IMR-90 (cell line): ENCODE measurements around the gene LRRK2. TPM values are rescaled to one million over a fixed set of nuclear protein-coding genes. Genes with fewer than 3 reads are reported as not detected.

Experiments used
- ATAC-seq: fragments of 200-7000 bp; cut with Tn5 transposase; 2 replicates; pipeline ENCODE4 v1.9.1; 2020; ENCODE audit warnings: low read depth, mild to moderate bottlenecking, moderate library complexity
- BruUV-seq: library from RNA; stranded (reverse); fragments of 400-500 nt; replicated peaks from 2 replicates; lab custom pipeline; 2021; lab: Mats Ljungman, UMichigan
- CTCF ChIA-PET: fragments of 300-600 bp; formaldehyde crosslinking; extraction: SDS; loops from one replicate; lab custom pipeline; 2021; ENCODE audit warnings: antibody characterized with exemption; lab: Yijun Ruan, JAX
- POLR2A ChIA-PET: fragments of 300-600 bp; sonication (Branson Sonifier 250); formaldehyde crosslinking; loops from one replicate; lab custom pipeline; 2022; ENCODE audit warnings: antibody characterized with exemption; ENCODE audit not compliant: unreplicated experiment; lab: Charles Lee
- DNase-seq: peaks from one replicate; pipeline ENCODE4 v3.0.0; 2013
- H2AFZ ChIP-seq: replicated peaks from 2 replicates; pipeline ENCODE3; 2013; ENCODE audit warnings: low read length, mild to moderate bottlenecking; ENCODE audit not compliant: poor library complexity
- H2AK5ac ChIP-seq: 2 replicates; pipeline ENCODE4 v1.6.1; 2013; ENCODE audit warnings: low read depth, low read length, inconsistent platforms
- H2AK9ac ChIP-seq: replicated peaks from 2 replicates; pipeline ENCODE3; 2013; ENCODE audit warnings: mild to moderate bottlenecking, low read depth, low read length, moderate library complexity; ENCODE audit not compliant: poor library complexity
- H2BK120ac ChIP-seq: 2 replicates; pipeline ENCODE4 v1.6.1; 2013; ENCODE audit warnings: low read depth, low read length, inconsistent platforms
- H2BK15ac ChIP-seq: 3 replicates; pipeline ENCODE4 v1.6.1; 2013; ENCODE audit warnings: low read depth, low read length, inconsistent platforms
- H2BK20ac ChIP-seq: 2 replicates; pipeline ENCODE4 v1.6.1; 2013; ENCODE audit warnings: low read depth, mild to moderate bottlenecking, inconsistent platforms, low read length, moderate library complexity
- H2BK5ac ChIP-seq: 2 replicates; pipeline ENCODE4 v1.6.1; 2013; ENCODE audit warnings: mild to moderate bottlenecking, low read depth, low read length, inconsistent platforms; ENCODE audit not compliant: poor library complexity, severe bottlenecking
- H3K14ac ChIP-seq: replicated peaks from 2 replicates; pipeline ENCODE4 v1.6.1; 2013; ENCODE audit warnings: low read depth, low read length, inconsistent platforms
- H3K18ac ChIP-seq: 2 replicates; pipeline ENCODE4 v1.6.1; 2013; ENCODE audit warnings: low read depth, low read length, control low read depth
- H3K23ac ChIP-seq: 2 replicates; pipeline ENCODE4 v1.6.1; 2013; ENCODE audit warnings: low read depth, low read length, inconsistent platforms
- H3K27ac ChIP-seq: 2 replicates; pipeline ENCODE4 v1.5.1; 2013; ENCODE audit warnings: mild to moderate bottlenecking, control low read depth, low read length; ENCODE audit not compliant: insufficient read depth
- H3K27me3 ChIP-seq: 2 replicates; pipeline ENCODE4 v1.6.1; 2013; ENCODE audit warnings: low read length; ENCODE audit not compliant: control insufficient read depth, insufficient read depth
- H3K36me3 ChIP-seq: 2 replicates; pipeline ENCODE4 v1.6.1; 2013; ENCODE audit warnings: low read length, mixed read lengths; ENCODE audit not compliant: control insufficient read depth, insufficient read depth
- H3K4ac ChIP-seq: 2 replicates; pipeline ENCODE4 v1.6.1; 2013; ENCODE audit warnings: low read depth, low read length, inconsistent platforms
- H3K4me1 ChIP-seq: 2 replicates; pipeline ENCODE4 v1.6.1; 2013; ENCODE audit warnings: low read length, mixed read lengths; ENCODE audit not compliant: control insufficient read depth, insufficient read depth
- H3K4me2 ChIP-seq: 2 replicates; pipeline ENCODE4 v1.6.1; 2013; ENCODE audit warnings: low read depth, mild to moderate bottlenecking, control low read depth, low read length, moderate library complexity
- H3K4me3 ChIP-seq: 2 replicates; pipeline ENCODE4 v1.5.1; 2013; ENCODE audit warnings: low read depth, mild to moderate bottlenecking, control low read depth, low read length, moderate library complexity; ENCODE audit not compliant: insufficient read depth
- H3K56ac ChIP-seq: 2 replicates; pipeline ENCODE4 v1.6.1; 2013; ENCODE audit warnings: low read length, inconsistent platforms; ENCODE audit not compliant: insufficient read depth; ENCODE audit errors: extremely low read depth
- H3K79me1 ChIP-seq, 2 experiments: 2 replicates each; pipeline ENCODE4 v1.6.1; 2013; ENCODE audit warnings: low read length in 2 of 2, inconsistent platforms in 1 of 2, low read depth in 1 of 2
- H3K9ac ChIP-seq: 2 replicates; pipeline ENCODE4 v1.6.1; 2013; ENCODE audit warnings: low read depth, low read length, control low read depth
- H3K9me1 ChIP-seq: 2 replicates; pipeline ENCODE4 v1.6.1; 2013; ENCODE audit warnings: low read length, inconsistent platforms; ENCODE audit not compliant: insufficient read depth
- H3K9me3 ChIP-seq: 2 replicates; pipeline ENCODE4 v1.6.1; 2013; ENCODE audit warnings: low read length; ENCODE audit not compliant: control insufficient read depth, insufficient read depth
- H4K20me1 ChIP-seq: 2 replicates; pipeline ENCODE4 v1.6.1; 2013; ENCODE audit warnings: low read length, inconsistent platforms; ENCODE audit not compliant: insufficient read depth
- H4K5ac ChIP-seq: 2 replicates; pipeline ENCODE4 v1.6.1; 2013; ENCODE audit warnings: mild to moderate bottlenecking, low read depth, low read length, control low read depth
- H4K8ac ChIP-seq, 2 experiments: 2 replicates each; pipeline ENCODE4 v1.6.1; 2013; ENCODE audit warnings: low read depth in 2 of 2, low read length in 2 of 2, control low read depth in 1 of 2, inconsistent platforms in 1 of 2
- H4K91ac ChIP-seq: 2 replicates; pipeline ENCODE4 v1.6.1; 2013; ENCODE audit warnings: low read depth, low read length, inconsistent platforms; ENCODE audit not compliant: insufficient read depth
- CHD1 ChIP-seq: IDR thresholded peaks from 2 replicates; pipeline ENCODE4 v1.6.1; 2012; ENCODE audit warnings: low read depth, low read length, improper control_type of control experiment
- CTCF ChIP-seq: conservative IDR thresholded peaks from 2 replicates; pipeline ENCODE4 v1.5.1; 2012; ENCODE audit warnings: mild to moderate bottlenecking, low read depth, low read length, improper control_type of control experiment
- MAFK ChIP-seq: IDR thresholded peaks from 2 replicates; pipeline ENCODE4 v1.6.1; 2012; ENCODE audit warnings: low read depth, low read length, improper control_type of control experiment
- MAZ ChIP-seq: IDR thresholded peaks from 2 replicates; pipeline ENCODE4 v1.6.1; 2012; ENCODE audit warnings: low read depth, mild to moderate bottlenecking, low read length, improper control_type of control experiment, moderate library complexity, borderline replicate concordance
- MXI1 ChIP-seq: IDR thresholded peaks from 2 replicates; pipeline ENCODE4 v1.6.1; 2012; ENCODE audit warnings: low read depth, mild to moderate bottlenecking, low read length, moderate library complexity, borderline replicate concordance
- NFE2L2 ChIP-seq: fragments of 150-350 bp; IDR thresholded peaks from 2 replicates; pipeline ENCODE4 v1.6.1; 2016; ENCODE audit warnings: low read depth, mild to moderate bottlenecking, low read length
- POLR2A ChIP-seq: IDR thresholded peaks from 2 replicates; pipeline ENCODE4 v1.6.1; 2012; ENCODE audit warnings: mild to moderate bottlenecking, low read depth, low read length
- RFX5 ChIP-seq: IDR thresholded peaks from 2 replicates; pipeline ENCODE4 v1.8.0; 2012; ENCODE audit warnings: low read depth, mild to moderate bottlenecking, low read length, moderate library complexity
- USF2 ChIP-seq: fragments of 150-350 bp; IDR thresholded peaks from 2 replicates; pipeline ENCODE4 v1.6.1; 2017; ENCODE audit warnings: mild to moderate bottlenecking, antibody characterized with exemption, low read length, low read depth
- WGBS, 2 experiments: methylation state at CpG; one replicate each; pipeline versions ENCODE4 v1.1.5 to v1.1.7; 2013; ENCODE audit warnings: missing lambda C conversion rate in 2 of 2; ENCODE audit not compliant: insufficient read length in 1 of 2; ENCODE audit errors: extremely low coverage in 2 of 2; 5-methylcytosine and 5-hydroxymethylcytosine counted together
- dilution Hi-C: fragments of 300-500 bp; cut with HindIII; formaldehyde crosslinking; loops from one replicate; pipeline ENCODE4 v1.14.3; 2018; ENCODE audit warnings: low sequenced_read_pairs; ENCODE audit not compliant: unreplicated experiment
- in situ Hi-C: fragments of 300-500 bp; cut with MboI; formaldehyde crosslinking; loops from 3 replicates; pipeline ENCODE4 v1.14.3; 2019; ENCODE audit warnings: low sequenced_read_pairs, inconsistent platforms, mixed read lengths
- intact Hi-C: fragments of 100-400 bp; cut with micrococcal nuclease; formaldehyde crosslinking; loops from 2 replicates; pipeline ENCODE4 v1.10.0; 2022
- polyA plus RNA-seq, 3 experiments: library from polyadenylated mRNA; depleted of rRNA; stranded (reverse); fragments of >200 nt; gene quantifications; 2 replicates each; pipeline ENCODE4 v1.2.3, GENCODE V29; 2012; ENCODE audit warnings: low replicate concordance in 1 of 3
- total RNA-seq: library from RNA; depleted of rRNA; stranded (reverse); fragments of >200 nt; gene quantifications from 2 replicates; pipeline ENCODE4 v1.2.3, GENCODE V29; 2012

The LRRK2 gene
- total and polyA plus RNA-seq, 2 of the 4 experiments (the other 2 are of a cell fraction), result 0.17 to 0.54 TPM

- ChIA-PET CTCF (no interaction called here), POLR2A (no interaction called here)
- H3K4me2 ChIP-seq, result no peak overlapping the region
- ATAC-seq (no peak), DNase-seq (peak; percentile 0)
- dilution Hi-C loops, result no loop called here
- H2BK120ac ChIP-seq, result no peak overlapping the region
- no peak overlapping the region for H3K4ac ChIP-seq
- H3K27ac ChIP-seq, result no peak overlapping the region
- H2AK5ac ChIP-seq, result no peak overlapping the region
- in situ Hi-C loops, result no loop called here
- H4K8ac ChIP-seq, result no peak overlapping the region
- no peaks in the 10 kb centered on the region for H3K4me1 ChIP-seq
- BruUV-seq, result no TSS peak
- H3K56ac ChIP-seq, result no peak overlapping the region
- no peak overlapping the region for H3K18ac ChIP-seq
- no CpG with 5 or more reads among the region's 1 CpG for WGBS, 2 experiments
- H3K9ac ChIP-seq, result no peak overlapping the region
- no peak overlapping the region for H4K5ac ChIP-seq
- no peaks in the 10 kb centered on the region for H3K9me1 ChIP-seq
- H2BK15ac ChIP-seq, result no peak overlapping the region
- H4K91ac ChIP-seq, result no peak overlapping the region
- no peak overlapping the region for H3K4me3 ChIP-seq
- no peak overlapping the region for H3K23ac ChIP-seq
- H2AFZ ChIP-seq, result no peak overlapping the region
- H2BK5ac ChIP-seq, result no peak overlapping the region
- no peak overlapping the region for H2AK9ac ChIP-seq
- no peaks in the 10 kb centered on the region for H4K20me1 ChIP-seq
- no peak for TF ChIP-seq POLR2A
- no peak for TF ChIP-seq USF2
- no peak for TF ChIP-seq NFE2L2
- TF ChIP-seq MAZ, result no peak
- TF ChIP-seq MXI1, result no peak
- TF ChIP-seq RFX5, result no peak
- no peak for TF ChIP-seq MAFK
- TF ChIP-seq CTCF, result no peak
- TF ChIP-seq CHD1, result no peak
- H3K9me3 ChIP-seq, result peaks cover 2% of the 10 kb centered on the region; the same call in 1 of the 2 replicates
- H3K79me1 ChIP-seq, result no peaks in the 10 kb centered on the region
- intact Hi-C loops, result no loop called here
- no peaks in the 10 kb centered on the region for H3K27me3 ChIP-seq
- no peaks in the 10 kb centered on the region for H3K36me3 ChIP-seq
- no peak overlapping the region for H3K14ac ChIP-seq
- no peak overlapping the region for H2BK20ac ChIP-seq
Measured at GRCh38 chr12:40351976-40352375, 127.2 kb downstream of the LRRK2 start.
